NB4 (cell line): ENCODE measurements around the gene OLFM1.

Experiments
- CTCF ChIP-seq: IDR thresholded peaks from one replicate; pipeline ENCODE4 v1.5.1; 2012; ENCODE audit warnings: low read depth, low read length
- POLR2A ChIP-seq: IDR thresholded peaks from 2 replicates; pipeline ENCODE4 v1.6.1; 2011; ENCODE audit warnings: mild to moderate bottlenecking; ENCODE audit not compliant: insufficient read length; ENCODE audit errors: extremely low read depth

GRCh38 chr9:135095470-135096407 lies 8.3 kb downstream of the OLFM1 start:
- TF ChIP-seq POLR2A (no peak), CTCF (no peak)
